ENCODE data around the gene IARS2. TPM values are rescaled to one million over a fixed set of nuclear protein-coding genes. Genes with fewer than 3 reads are reported as not detected.
"Not testable (repeated sequence)": the region's sequence is repeated elsewhere in the genome, so short reads cannot be mapped to it uniquely, and the experiment has no call there.

The IARS2 gene
- total RNA-seq, 6 donors from 2014 or later = 17.8 to 66.7 (median 48.8) TPM

- Histone ChIP-seq H3K4me1 (no peaks in the 10 kb centered on the region), H3K9me3 (no peaks in the 10 kb centered on the region), H3K4me3 (no peak overlapping the region), H3K36me3 (peaks cover 11 to 27% (median 18%) of the 10 kb centered on the region in 4 donors), H3K27ac (no peak overlapping the region), H3K27me3 (no peaks in the 10 kb centered on the region)
- TF ChIP-seq CTCF (IDR thresholded peaks at IDR 0.05) (no peak), POLR2AphosphoS5 (IDR thresholded peaks at IDR 0.05) (no peak), POLR2A (IDR thresholded peaks at IDR 0.05) (no peak), EP300 (IDR thresholded peaks at IDR 0.05) (no peak)
- WGBS, 2 donors = 96 to 99% methylated on average over 4 of the region's 4 CpGs
- ATAC-seq (ENCODE audit: low FRiP score in 2 of 2) = no peak
- no peak for DNase-seq
These were observed 16.8 kb upstream of the IARS2 start for GRCh38 chr1:220076861-220077762.

GRCh38 chr1:220077887-220078286 is 16.0 kb upstream of the IARS2 start:
- 95 to 96% methylated on average over 3 of the region's 3 CpGs for WGBS, 2 donors
- DNase-seq = no peak
- H3K9me3 ChIP-seq = no peaks in the 10 kb centered on the region

GRCh38 chr1:220084460-220084859 is 9.5 kb upstream of the IARS2 start:
- no peak for DNase-seq
- Histone ChIP-seq H3K9me3 (no peaks in the 10 kb centered on the region), H3K27ac (no peak overlapping the region), H3K36me3 (peaks cover 0 to 4% (median 0%) of the 10 kb centered on the region in 4 donors), H3K4me3 (no peak overlapping the region), H3K27me3 (no peaks in the 10 kb centered on the region), H3K4me1 (peaks cover 0 to 15% (median 5%) of the 10 kb centered on the region in 4 donors)
- 89 to 92% methylated on average over 1 of the region's 1 CpG for WGBS, 2 donors
- TF ChIP-seq POLR2AphosphoS5 (IDR thresholded peaks at IDR 0.05) (no peak), CTCF (IDR thresholded peaks at IDR 0.05) (no peak), POLR2A (IDR thresholded peaks at IDR 0.05) (no peak), EP300 (IDR thresholded peaks at IDR 0.05) (no peak)
- no peak for ATAC-seq (ENCODE audit: low FRiP score in 2 of 2)

More at GRCh38 chr1:220077887-220078286, 16.0 kb upstream of the IARS2 start:
- H3K4me1 ChIP-seq = no peaks in the 10 kb centered on the region
- no peak overlapping the region for H3K27ac ChIP-seq
- no peak for ATAC-seq (ENCODE audit: low FRiP score in 2 of 2)
- TF ChIP-seq EP300 (IDR thresholded peaks at IDR 0.05) (no peak), POLR2A (IDR thresholded peaks at IDR 0.05) (no peak), CTCF (IDR thresholded peaks at IDR 0.05) (no peak), POLR2AphosphoS5 (IDR thresholded peaks at IDR 0.05) (no peak)
- H3K27me3 ChIP-seq = no peaks in the 10 kb centered on the region
- H3K36me3 ChIP-seq = peaks cover 3 to 19% (median 11%) of the 10 kb centered on the region in 4 donors
- H3K4me3 ChIP-seq = no peak overlapping the region

GRCh38 chr1:220086261-220086686 is 7.7 kb upstream of the IARS2 start:
- WGBS, 2 donors = 93 to 95% methylated on average over 15 of the region's 15 CpGs
- ATAC-seq (ENCODE audit: low FRiP score in 2 of 2); H3K27me3 ChIP-seq: not testable (repeated sequence)

DNA sequence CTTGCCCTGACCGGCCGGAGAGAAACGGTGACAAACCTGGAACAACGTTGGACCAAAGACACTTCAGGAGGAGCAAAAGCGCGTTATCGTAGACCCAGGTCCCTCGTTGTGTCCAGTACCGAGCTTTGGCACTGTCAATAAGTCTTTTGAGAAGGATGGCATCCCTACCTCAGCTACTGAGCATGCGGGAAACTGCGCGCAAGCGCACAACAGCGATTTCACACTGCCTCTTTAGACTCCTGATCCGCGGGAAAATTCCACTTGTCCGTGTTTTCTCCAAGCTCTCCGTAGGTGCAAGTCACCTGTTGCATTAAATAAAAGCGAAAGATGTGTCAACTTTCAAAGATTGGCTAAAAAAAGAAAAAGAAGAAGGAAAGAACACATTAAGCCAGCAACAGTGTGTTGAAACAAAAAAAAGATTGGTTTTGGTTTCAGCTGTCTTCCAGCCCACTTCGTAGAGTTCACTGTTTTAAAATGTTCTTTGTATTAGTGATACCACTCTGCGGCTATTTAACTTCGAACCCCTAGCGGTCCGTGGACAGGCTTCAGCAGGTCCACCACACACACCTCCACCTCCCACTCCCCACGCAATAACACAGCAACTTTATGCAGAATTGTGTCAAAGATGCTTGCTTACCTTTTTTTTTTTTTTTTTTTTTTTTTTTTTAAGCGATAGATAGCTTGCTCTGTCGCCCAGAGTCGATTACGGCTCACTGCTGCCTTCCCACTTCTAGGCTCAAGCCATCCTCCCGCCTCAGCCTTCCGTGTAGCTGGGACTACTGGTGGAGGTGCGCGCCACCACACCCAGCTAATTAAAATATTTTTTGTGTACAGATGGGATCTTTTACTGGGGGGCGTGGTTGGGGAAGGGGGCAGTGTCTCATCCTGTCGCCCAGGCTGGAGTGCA is 4.0 kb upstream of the IARS2 start, which contains the start of gene BPNT1:
Gene BPNT1 (minus strand): TSS at position 139 of the 907 bp plus-strand sequence. CDS start 9,942 bp downstream, outside the sequence.
- Histone ChIP-seq H3K9me3 (no peaks in the 10 kb centered on the region), H3K4me3 (peak within 1 kb of the TSS; percentile 37 to 71 (median 50)), H3K36me3 (no peaks in the 10 kb centered on the region), H3K27me3 (no peaks in the 10 kb centered on the region), H3K27ac (peak within 1 kb of the TSS; percentile 48 to 57 (median 51)), H3K4me1 (peaks cover 2 to 33% (median 9%) of the 10 kb centered on the region in 4 donors)
- DNase-seq (peak in 1 of 2 donors; percentile 95), ATAC-seq (ENCODE audit: low FRiP score in 2 of 2) (peak; percentile 91 to 95)
- TF ChIP-seq POLR2A (IDR thresholded peaks at IDR 0.05) = peak in 2 of 4 donors; percentile 59 to 69
- peak; percentile 38 to 80 for TF ChIP-seq POLR2AphosphoS5 (IDR thresholded peaks at IDR 0.05)
- TF ChIP-seq CTCF (IDR thresholded peaks at IDR 0.05) = peak in 3 of 6 experiments; percentile 7 to 17 (median 14)
- no peak for TF ChIP-seq EP300 (IDR thresholded peaks at IDR 0.05)
- 6 to 8% methylated on average over 35 of the region's 35 CpGs for WGBS, 2 donors

More at GRCh38 chr1:220086261-220086686, 7.7 kb upstream of the IARS2 start:
- DNase-seq, H3K9me3 ChIP-seq, H3K4me3 ChIP-seq, H3K27ac ChIP-seq, H3K36me3 ChIP-seq: not testable (repeated sequence)
- peaks cover 0 to 21% (median 5%) of the 10 kb centered on the region in 4 donors for H3K4me1 ChIP-seq
